ENCODE data around the gene SNAI3.

Gene SNAI3

GRCh38 chr16:88721815-88722755, 35.8 kb upstream of the SNAI3 start:
- no peak for DNase-seq (ENCODE audit: low read depth)

GRCh38 chr16:88721236-88721635, 34.9 kb upstream of the SNAI3 start:
- DNase-seq (ENCODE audit: low read depth) = no peak

DNA sequence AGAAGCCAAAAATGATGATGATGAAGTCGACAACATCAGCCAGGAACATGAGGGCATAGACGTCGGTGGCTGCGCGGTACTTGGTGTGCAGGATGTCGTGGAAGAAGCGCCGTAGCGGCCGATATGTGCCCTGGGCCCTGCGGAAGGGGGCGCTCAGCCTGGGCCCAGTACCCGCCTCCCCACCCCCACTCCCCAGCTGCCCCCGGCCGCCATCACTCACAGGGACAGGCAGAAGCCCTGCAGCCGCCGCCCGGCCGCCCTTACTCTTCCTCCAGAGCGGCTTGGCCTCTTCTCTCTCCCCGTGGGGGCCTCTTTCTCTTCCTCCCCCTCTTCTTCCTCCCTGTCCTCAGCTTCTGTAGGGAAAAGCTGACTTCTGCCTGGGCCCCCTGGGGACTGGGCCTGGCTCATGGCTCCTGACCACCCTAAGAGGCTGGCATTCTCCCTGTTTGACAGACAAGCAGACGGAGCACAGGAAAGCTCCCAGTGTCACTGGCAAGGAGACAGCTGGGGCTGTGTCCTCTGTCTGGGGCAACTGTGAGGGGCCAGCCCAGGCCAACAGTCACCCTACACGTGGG, 34.2 kb upstream of the SNAI3 start:
- no peak for DNase-seq (ENCODE audit: low read depth)

DNA sequence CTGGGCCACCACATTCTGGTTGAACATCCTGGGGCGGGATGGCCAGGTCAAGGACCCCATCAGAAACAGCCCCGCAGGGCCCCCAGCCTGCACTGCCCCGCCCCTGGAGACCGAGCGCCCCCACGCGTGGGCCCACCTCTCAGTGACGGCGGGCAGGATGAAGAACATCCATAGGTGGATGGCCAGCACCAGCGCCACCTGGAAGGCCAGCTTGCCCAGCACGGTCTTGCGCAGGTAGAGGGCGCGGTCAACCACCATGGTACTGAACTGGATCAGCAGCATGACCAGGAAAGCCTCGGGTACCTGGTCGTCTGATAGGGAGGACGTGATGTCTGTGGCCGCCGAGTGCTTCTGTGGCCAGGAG, 33.6 kb upstream of the SNAI3 start:
- no peak for DNase-seq (ENCODE audit: low read depth)

- no peak for DNase-seq (ENCODE audit: low read depth)
These were observed 33.1 kb upstream of the SNAI3 start for GRCh38 chr16:88719267-88719932.

DNA sequence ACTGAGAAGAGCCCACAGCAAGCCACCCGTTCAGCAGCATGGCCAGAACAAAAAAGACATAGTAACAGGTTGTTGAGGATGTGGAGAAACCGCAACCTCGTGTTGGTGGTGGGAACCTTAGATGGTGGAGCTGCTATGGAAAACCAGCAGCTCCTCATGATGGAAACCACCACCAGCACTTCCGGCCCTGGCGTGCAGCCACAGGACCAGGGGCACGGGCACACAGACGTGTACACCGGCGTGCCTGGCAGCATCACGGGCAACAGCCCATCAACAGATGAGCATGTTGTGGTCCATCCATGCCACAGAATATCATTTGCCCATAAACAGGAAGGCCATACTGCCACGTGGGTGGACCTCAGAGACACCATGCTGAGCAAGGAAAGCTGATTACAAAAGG, 31.9 kb upstream of the SNAI3 start:
- no peak for DNase-seq (ENCODE audit: low read depth)

GRCh38 chr16:88716601-88717001, 30.3 kb upstream of the SNAI3 start:
- DNase-seq (ENCODE audit: low read depth) = no peak

- no peak for DNase-seq (ENCODE audit: low read depth)
These were observed 29.9 kb upstream of the SNAI3 start for GRCh38 chr16:88716201-88716600.

DNA sequence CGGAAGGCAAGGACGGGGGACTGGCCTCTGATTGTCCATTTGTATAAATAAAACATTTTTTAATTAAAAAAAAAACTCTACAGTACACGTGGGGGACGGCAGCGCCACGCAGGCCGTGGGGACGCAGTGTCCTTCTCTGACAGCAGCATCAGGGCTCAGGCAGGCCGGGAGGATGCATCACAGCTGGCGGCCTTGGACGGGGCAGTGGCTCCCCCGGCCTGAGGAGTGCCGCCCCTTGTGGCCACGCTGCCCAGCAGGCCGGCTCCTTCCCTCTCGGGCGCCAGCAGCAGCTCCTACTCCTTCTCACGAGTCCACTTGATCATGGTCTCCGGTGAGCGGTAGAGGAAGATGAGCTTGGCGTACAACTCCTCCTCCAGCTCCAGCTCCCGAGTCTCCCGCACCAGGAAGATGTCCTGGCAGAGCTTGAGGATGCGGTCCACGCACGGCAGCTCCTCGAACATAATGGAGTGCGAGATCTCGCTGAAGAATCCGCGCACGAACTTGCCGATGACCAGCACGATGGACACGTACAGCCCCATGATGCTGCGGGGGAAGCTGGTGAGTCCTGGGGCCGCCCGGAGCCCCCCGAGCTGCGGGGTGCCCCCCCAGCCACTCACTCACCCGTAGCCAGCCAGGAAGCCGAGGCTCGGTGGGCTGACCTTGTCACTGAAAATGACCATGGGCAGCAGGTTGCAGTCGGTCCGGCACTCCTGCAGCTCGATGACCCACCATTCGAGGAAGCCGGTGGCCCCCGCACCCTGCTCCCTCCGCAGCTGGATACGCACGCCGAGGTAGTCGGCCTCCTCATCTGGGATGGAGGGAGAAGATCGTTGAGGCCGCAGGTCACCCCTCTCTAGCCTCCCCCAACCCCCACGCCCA, 29.2 kb upstream of the SNAI3 start:
- DNase-seq (ENCODE audit: low read depth) = no peak

DNA sequence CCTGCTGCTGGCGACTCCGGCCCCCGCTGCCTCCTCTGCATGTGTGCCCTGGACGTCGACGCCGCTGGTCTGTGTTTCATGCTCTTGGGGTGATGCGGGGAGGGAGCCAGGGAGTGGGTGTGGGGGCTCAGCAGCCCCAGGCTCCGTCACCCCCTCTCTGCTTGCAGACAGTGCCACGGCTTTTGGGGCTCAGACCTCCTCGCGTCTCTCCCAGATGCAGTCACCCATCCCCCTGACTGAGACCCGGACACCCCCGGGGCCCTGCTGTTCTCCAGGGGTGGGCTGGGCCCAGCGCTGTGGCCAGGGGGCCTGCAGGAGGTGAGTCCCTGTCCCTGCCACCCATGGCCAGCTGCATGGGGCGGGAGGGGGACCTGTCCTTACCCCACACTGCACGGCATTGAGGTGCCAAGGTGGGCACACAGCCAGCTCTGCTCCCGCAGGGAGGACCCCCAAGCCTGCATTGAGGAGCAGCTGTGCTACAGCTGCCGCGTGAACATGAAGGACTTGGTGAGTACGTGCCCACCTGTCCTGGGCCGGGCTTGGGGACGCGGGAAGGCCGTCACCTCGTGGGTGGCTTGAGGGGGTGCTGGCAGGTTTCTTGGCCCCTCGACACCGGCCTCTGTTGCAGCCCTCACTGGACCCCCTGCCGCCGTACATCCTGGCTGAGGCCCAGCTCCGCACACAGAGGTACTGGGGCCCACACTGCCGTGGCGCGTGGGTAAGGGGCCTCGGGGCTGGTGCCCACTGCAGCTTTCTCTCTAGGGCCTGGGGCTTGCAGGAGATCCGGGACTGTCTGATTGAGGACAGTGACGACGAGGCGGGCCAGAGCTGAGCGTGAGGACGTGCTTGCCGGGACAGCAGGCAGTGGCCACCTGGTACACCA, 28.4 kb upstream of the SNAI3 start:
- DNase-seq (ENCODE audit: low read depth) = no peak

DNA sequence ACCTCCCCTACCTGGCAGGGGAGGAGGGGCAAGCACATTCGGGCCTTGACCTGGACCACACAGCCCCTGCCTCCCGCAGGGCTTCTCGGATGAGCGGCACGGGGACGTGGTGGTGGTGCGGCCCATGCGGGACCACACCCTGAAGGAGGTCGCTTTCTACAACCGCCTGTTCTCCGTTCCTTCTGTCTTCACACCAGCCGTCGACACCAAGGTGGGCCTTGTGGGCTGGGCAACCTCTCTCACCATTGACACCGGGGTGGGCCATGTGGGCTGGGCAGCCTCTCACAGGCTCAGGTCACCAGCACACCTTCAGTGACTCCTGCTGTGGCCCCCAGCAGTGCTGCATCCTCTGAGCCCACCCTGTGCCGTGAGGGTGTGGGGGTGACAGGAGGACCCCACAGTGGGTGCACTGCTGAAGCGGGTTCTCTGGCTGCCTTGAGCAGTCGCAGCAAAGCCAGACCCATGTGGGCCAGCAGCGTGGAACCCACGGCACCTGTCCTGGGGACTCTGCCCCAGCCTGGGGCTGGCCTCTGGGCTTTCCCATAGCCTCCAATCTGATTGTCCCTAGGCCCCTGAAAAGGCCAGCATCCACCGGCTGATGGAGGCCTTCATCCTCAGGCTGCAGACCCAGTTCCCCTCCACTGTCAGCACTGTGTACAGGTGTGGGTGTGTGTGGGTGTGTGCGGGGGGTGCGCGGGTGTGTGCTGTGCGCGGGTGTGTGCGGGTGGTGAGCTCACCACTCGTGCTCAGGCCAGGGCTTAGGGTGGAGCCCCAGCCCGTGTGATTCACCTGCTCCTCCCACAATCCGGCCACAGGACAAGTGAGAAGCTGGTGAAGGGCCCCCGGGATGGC, 27.5 kb upstream of the SNAI3 start:
- no peak for DNase-seq (ENCODE audit: low read depth)

GRCh38 chr16:88713054-88713453, 26.7 kb upstream of the SNAI3 start:
- no peak for DNase-seq (ENCODE audit: low read depth)

DNA sequence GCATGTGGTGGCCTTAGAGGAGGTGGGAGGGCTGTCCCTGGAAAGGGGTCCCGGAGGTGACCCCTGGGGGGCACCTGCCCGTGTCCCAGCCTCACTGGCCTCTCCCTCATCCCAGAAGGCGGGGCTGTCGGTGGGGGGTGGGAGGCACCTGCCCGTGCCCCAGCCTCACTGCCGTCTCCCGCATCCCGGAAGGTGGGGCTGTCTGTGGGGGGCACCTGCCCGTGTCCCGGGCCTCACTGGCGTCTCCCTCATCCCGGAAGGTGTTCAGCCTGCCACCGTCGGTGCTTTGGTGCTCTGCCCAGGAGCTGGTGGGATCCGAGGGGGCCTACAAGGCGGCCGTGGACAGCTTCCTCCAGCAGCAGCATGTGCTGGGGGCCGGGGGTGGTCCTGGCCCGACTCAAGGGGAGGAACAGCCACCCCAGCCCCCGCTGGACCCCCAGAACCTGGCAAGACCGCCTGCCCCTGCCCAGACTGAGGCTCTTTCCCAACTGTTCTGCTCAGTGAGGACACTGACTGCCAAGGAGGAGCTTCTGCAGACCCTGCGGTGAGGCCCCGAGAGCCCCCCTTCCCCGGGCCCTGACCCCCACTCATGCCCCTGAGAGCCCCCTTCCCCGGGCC, 26.2 kb upstream of the SNAI3 start:
- no peak for DNase-seq (ENCODE audit: low read depth)

GRCh38 chr16:88711750-88712340, 25.5 kb upstream of the SNAI3 start:
- no peak for DNase-seq (ENCODE audit: low read depth)

GRCh38 chr16:88710556-88710955, 24.2 kb upstream of the SNAI3 start:
- DNase-seq (ENCODE audit: low read depth) = no peak

GRCh38 chr16:88706965-88707826, 20.9 kb upstream of the SNAI3 start:
- DNase-seq (ENCODE audit: low read depth) = no peak

- DNase-seq (ENCODE audit: low read depth) = peak; percentile 96
These were observed 20.1 kb upstream of the SNAI3 start, which contains the start of the genes CTU2 and RNF166 for GRCh38 chr16:88706229-88706964. CTU2 (plus strand) TSS chr16:88706503; CDS start chr16:88706531, 28 bp downstream. RNF166 (minus strand) TSS chr16:88706408; CDS start chr16:88706325, 83 bp downstream.
